Measurements from ENCODE around the gene MTMR8.

The MTMR8 gene

GRCh38 chrX:64229154-64229553 is 166.1 kb downstream of the MTMR8 start:
- H3K4me3 ChIP-seq (ENCODE audit: low read depth, low read length): no peak overlapping the region
- no peak for TF ChIP-seq CTCF (IDR thresholded peaks at IDR 0.05; ENCODE audit: insufficient read depth, low read depth, low read length, missing control alignments)
- no peak for DNase-seq (ENCODE audit: low read depth)

Measured in GM12865 (cell line).